ENCODE results near the gene PHACTR4.
"Not testable (repeated sequence)": the region's sequence is repeated elsewhere in the genome, so short reads cannot be mapped to it uniquely, and the experiment has no call there.

Gene PHACTR4

GRCh38 chr1:28522537-28522936 is 153.0 kb downstream of the PHACTR4 start:
- not testable (repeated sequence) for DNase-seq (ENCODE audit: low spot score)

- DNase-seq (ENCODE audit: low spot score) = not testable (repeated sequence)
These were observed 155.6 kb downstream of the PHACTR4 start for GRCh38 chr1:28525002-28525642.

- no peak for DNase-seq (ENCODE audit: low spot score)
These were observed 157.3 kb downstream of the PHACTR4 start for GRCh38 chr1:28526886-28527285.

- no peak for DNase-seq (ENCODE audit: low spot score)
These were observed 160.9 kb downstream of the PHACTR4 start for GRCh38 chr1:28530456-28530855.

DNA sequence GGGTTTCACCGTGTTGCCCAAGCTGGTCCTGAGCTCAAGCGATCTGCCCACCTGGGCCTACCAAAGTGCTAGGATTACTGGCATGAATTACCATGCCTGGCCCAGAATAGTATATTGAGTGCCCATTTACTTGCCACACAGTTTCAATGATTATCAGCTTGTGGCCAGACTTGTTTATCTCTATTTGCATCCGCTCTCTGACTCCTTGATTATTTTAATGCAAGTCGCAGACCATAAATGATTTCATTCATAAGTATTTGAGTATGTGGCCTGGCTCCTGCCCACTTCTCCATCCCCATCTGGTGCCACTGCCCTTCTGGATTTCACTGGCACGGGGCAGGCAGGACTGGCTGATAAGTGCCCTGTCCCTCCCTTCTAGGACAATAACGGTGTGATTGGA is 165.1 kb downstream of the PHACTR4 start:
- no peak for DNase-seq (ENCODE audit: low spot score)

GRCh38 chr1:28535180-28535579 is 165.6 kb downstream of the PHACTR4 start:
- no peak for DNase-seq (ENCODE audit: low spot score)

DNA sequence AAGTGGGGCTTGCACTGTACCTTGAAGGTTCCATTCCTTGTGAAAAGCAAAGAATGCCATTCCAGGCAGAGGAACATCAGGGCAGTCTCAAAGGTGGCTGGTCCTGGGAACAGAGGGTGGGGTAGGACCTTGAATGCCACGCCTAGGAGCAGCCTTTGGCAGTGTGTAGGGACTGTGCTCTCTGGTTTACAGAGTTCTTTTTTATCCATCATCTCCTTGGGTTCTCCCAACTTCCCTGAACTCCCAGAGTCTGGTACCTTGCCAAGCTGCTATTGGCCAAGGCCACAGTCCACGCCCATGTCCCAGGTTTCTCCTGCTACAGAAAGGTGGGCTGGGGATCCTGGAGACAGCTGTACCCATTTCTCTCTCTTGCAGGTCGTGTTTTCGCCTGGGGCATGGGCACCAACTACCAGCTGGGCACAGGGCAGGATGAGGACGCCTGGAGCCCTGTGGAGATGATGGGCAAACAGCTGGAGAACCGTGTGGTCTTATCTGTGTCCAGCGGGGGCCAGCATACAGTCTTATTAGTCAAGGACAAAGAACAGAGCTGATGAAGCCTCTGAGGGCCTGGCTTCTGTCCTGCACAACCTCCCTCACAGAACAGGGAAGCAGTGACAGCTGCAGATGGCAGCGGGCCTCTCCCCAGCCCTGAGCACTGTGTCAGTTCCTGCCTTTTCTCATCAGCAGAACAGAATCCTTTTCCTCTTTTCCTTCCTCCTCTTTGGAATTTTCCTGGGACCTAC is 168.1 kb downstream of the PHACTR4 start:
- no peak for DNase-seq (ENCODE audit: low spot score)

- DNase-seq (ENCODE audit: low spot score) = no peak
These were observed 168.7 kb downstream of the PHACTR4 start for GRCh38 chr1:28538286-28538685.

DNA sequence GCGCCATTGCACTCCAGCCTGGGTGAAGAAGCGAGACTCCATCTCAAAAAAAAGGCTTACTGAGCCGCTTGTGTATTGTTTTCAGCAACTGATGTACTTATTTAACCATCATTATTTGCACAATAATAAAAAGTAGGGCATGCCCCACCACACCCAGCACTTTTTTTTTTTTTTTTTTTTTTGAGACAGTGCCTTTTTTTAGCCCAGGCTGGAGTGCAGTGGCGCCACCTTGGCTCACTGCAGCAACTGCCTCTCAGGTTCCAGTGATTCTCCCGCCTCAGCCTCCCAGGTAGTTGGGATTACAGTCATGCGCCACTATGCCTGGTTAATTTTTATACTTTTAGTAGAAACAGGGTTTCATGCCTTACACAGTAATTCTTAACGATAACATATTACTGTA is 171.1 kb downstream of the PHACTR4 start:
- no peak for DNase-seq (ENCODE audit: low spot score)

- not testable (repeated sequence) for DNase-seq (ENCODE audit: low spot score)
These were observed 172.0 kb downstream of the PHACTR4 start for GRCh38 chr1:28541414-28542015.

- no peak for DNase-seq (ENCODE audit: low spot score)
These were observed 175.7 kb downstream of the PHACTR4 start for GRCh38 chr1:28545246-28545628.

- DNase-seq (ENCODE audit: low spot score) = no peak
These were observed 178.8 kb downstream of the PHACTR4 start for GRCh38 chr1:28548318-28548717.

Measured in CD4-positive, alpha-beta T cell treated with Interleukin-15 for 4 hours (primary cell).